ENCODE results near the gene MAP1B.

DNA sequence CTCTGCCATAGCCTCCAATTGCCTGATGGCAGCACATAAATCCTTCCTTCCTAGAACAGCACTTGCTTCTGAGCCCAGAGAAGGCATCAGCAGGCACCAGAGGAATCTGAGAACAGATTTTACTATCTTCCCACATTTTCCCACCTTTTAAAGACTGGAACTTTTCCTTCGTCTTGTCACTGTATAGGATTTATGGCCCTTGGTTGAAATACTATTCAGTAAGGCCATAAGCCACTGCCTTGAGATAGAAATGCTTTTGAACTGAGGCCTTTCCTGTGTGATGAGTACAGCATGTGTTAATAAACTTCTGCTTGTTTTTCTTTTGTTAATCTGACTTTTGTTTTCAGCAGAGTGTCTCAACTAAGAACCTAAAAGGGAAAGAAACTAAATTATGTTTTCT lies 128.4 kb downstream of the MAP1B start:
- TF ChIP-seq SP1 (IDR thresholded peaks at IDR 0.05) (no peak), ZNF384 (IDR thresholded peaks at IDR 0.05) (no peak), NFRKB (IDR thresholded peaks at IDR 0.05) (no peak), LEF1 (IDR thresholded peaks at IDR 0.05; ENCODE audit: borderline replicate concordance) (no peak), ELF4 (IDR thresholded peaks at IDR 0.05) (no peak), TARDBP (IDR thresholded peaks at IDR 0.05) (no peak), L3MBTL2 (conservative IDR thresholded peaks at IDR 0.05) (no peak), ARNT (IDR thresholded peaks at IDR 0.05) (no peak), SUZ12 (IDR thresholded peaks at IDR 0.05) (no peak), BHLHE40 (IDR thresholded peaks at IDR 0.05; ENCODE audit: borderline replicate concordance) (no peak), HDGF (IDR thresholded peaks at IDR 0.05; ENCODE audit: borderline replicate concordance) (no peak), FOXM1 (IDR thresholded peaks at IDR 0.05; ENCODE audit: borderline replicate concordance) (no peak), FOXK2 (IDR thresholded peaks at IDR 0.05) (no peak)
- TF ChIP-seq, protein P1, sequence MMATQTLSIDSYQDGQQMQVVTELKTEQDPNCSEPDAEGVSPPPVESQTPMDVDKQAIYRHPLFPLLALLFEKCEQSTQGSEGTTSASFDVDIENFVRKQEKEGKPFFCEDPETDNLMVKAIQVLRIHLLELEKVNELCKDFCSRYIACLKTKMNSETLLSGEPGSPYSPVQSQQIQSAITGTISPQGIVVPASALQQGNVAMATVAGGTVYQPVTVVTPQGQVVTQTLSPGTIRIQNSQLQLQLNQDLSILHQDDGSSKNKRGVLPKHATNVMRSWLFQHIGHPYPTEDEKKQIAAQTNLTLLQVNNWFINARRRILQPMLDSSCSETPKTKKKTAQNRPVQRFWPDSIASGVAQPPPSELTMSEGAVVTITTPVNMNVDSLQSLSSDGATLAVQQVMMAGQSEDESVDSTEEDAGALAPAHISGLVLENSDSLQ (IDR thresholded peaks at IDR 0.05) = no peak
